HepG2 (cell line): Measurements from ENCODE around the gene SOWAHB.

Experiments
- CREB1 ChIP-seq, 2 experiments: fragments of 450-650 bp in 1 of 2; IDR thresholded peaks; 2 replicates each; pipeline ENCODE4 v1.6.1; 2016 to 2017; ENCODE audit warnings: control low read depth in 1 of 2, mild to moderate bottlenecking in 1 of 2, missing compliant biosample characterization in 1 of 2, missing genetic modification characterization in 1 of 2
- CTCF ChIP-seq: sonication (generic); formaldehyde crosslinking; IDR thresholded peaks from 2 replicates; pipeline ENCODE4 v1.5.0; 2020; ENCODE audit warnings: mild to moderate bottlenecking, missing genetic modification reagents, moderate library complexity
- NCOA2 ChIP-seq: sonication (generic); formaldehyde crosslinking; IDR thresholded peaks from 2 replicates; pipeline ENCODE4 v1.8.0; 2022; ENCODE audit warnings: inconsistent platforms
- NPAS2 ChIP-seq: sonication (generic); formaldehyde crosslinking; IDR thresholded peaks from 2 replicates; pipeline ENCODE4 v1.8.0; 2022; ENCODE audit warnings: mild to moderate bottlenecking, missing genetic modification reagents, borderline replicate concordance
- POLR2A ChIP-seq, 2 experiments: IDR thresholded peaks; 2 replicates each; pipeline ENCODE4 v1.6.1; 2011; ENCODE audit warnings: low read depth in 2 of 2, low read length in 2 of 2, mild to moderate bottlenecking in 1 of 2, moderate library complexity in 1 of 2; ENCODE audit not compliant: insufficient read depth in 1 of 2
- POLR2AphosphoS5 ChIP-seq: IDR thresholded peaks from 2 replicates; pipeline ENCODE4 v1.6.1; 2012; ENCODE audit warnings: low read depth, low read length
- ZBTB8A ChIP-seq: sonication (generic); formaldehyde crosslinking; IDR thresholded peaks from 2 replicates; pipeline ENCODE4 v1.4.0; 2020; ENCODE audit warnings: mild to moderate bottlenecking, low read depth, missing genetic modification reagents, borderline replicate concordance
- ZNF75D ChIP-seq: sonication (generic); formaldehyde crosslinking; IDR thresholded peaks from 2 replicates; pipeline ENCODE4 v1.8.1; 2023; ENCODE audit warnings: missing genetic modification reagents, mild to moderate bottlenecking, borderline replicate concordance
- ZNF788 ChIP-seq: sonication (generic); formaldehyde crosslinking; IDR thresholded peaks from 2 replicates; pipeline ENCODE4 v1.5.0; 2020; ENCODE audit warnings: mild to moderate bottlenecking, missing genetic modification reagents, borderline replicate concordance
- ZSCAN29 ChIP-seq: sonication (generic); formaldehyde crosslinking; conservative IDR thresholded peaks from 2 replicates; pipeline ENCODE4 v1.4.0; 2020; ENCODE audit warnings: mild to moderate bottlenecking, missing genetic modification reagents
- ZSCAN30 ChIP-seq: sonication (generic); formaldehyde crosslinking; IDR thresholded peaks from 2 replicates; pipeline ENCODE4 v1.5.0; 2020; ENCODE audit warnings: mild to moderate bottlenecking, missing genetic modification reagents
- TF ChIP-seq, protein P1 (sequence below): sonication (generic); formaldehyde crosslinking; IDR thresholded peaks from 2 replicates; pipeline ENCODE4 v1.4.0; 2020; ENCODE audit warnings: missing genetic modification reagents

DNA sequence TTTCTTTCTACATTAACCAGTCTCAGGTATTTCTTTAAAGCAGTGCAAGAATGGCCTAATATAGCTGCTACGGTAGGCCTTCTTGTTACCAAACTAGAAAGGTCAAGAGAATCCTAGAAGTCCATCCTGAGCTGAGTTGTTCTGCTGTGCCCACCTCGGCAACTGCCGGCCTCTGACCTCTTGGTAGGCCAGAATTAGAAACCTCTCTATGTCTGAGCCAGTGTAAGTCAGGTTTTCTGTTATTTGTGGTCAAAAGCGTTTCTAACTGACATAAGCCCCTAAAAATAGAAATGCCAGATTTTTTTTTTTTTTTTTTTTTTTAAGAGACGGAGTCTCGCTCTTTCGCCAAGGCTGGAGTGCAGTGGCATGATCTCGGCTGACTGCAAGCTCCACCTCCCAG, 43.1 kb downstream of the SOWAHB start:
- TF ChIP-seq POLR2AphosphoS5 (no peak), ZNF75D (no peak), ZBTB8A (no peak), CREB1 (IDR thresholded peaks at IDR 0.05) (no peak), CREB1 (CRISPR knock-in tag; IDR thresholded peaks at IDR 0.05) (no peak), CTCF (CRISPR knock-in tag) (no peak), NPAS2 (no peak), ZSCAN29 (CRISPR knock-in tag) (no peak), NCOA2 (no peak), ZSCAN30 (CRISPR knock-in tag) (no peak), POLR2A (IDR thresholded peaks at IDR 0.05; ENCODE audit: insufficient read depth in 1 of 2, low read depth in 2 of 2, low read length in 2 of 2) (no peak), ZNF788 (CRISPR knock-in tag) (no peak)
- TF ChIP-seq, protein P1, sequence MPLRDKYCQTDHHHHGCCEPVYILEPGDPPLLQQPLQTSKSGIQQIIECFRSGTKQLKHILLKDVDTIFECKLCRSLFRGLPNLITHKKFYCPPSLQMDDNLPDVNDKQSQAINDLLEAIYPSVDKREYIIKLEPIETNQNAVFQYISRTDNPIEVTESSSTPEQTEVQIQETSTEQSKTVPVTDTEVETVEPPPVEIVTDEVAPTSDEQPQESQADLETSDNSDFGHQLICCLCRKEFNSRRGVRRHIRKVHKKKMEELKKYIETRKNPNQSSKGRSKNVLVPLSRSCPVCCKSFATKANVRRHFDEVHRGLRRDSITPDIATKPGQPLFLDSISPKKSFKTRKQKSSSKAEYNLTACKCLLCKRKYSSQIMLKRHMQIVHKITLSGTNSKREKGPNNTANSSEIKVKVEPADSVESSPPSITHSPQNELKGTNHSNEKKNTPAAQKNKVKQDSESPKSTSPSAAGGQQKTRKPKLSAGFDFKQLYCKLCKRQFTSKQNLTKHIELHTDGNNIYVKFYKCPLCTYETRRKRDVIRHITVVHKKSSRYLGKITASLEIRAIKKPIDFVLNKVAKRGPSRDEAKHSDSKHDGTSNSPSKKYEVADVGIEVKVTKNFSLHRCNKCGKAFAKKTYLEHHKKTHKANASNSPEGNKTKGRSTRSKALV, result no peak
